Nephron progenitor cell (in vitro differentiated cells): Measurements from ENCODE around the gene C1orf87.

ENCODE experiments used
- DNase-seq: peaks from one replicate; pipeline ENCODE4 v3.0.0; 2021
- H3K27ac Mint-ChIP-seq: 2 replicates; pipeline ENCODE4 v1.8.0; 2021; ENCODE audit warnings: mild to moderate bottlenecking, moderate library complexity, mixed read lengths
- H3K27me3 Mint-ChIP-seq: 2 replicates; pipeline ENCODE4 v1.8.0; 2021; ENCODE audit warnings: mild to moderate bottlenecking, low read depth, mixed read lengths; ENCODE audit not compliant: poor library complexity
- H3K36me3 Mint-ChIP-seq: 2 replicates; pipeline ENCODE4 v1.8.0; 2021; ENCODE audit warnings: low read depth, mixed read lengths
- H3K4me1 Mint-ChIP-seq: 2 replicates; pipeline ENCODE4 v1.8.0; 2021; ENCODE audit warnings: mixed read lengths
- H3K4me3 Mint-ChIP-seq: 2 replicates; pipeline ENCODE4 v1.8.0; 2021; ENCODE audit warnings: mild to moderate bottlenecking, moderate library complexity, mixed read lengths
- H3K9me3 Mint-ChIP-seq: 2 replicates; pipeline ENCODE4 v1.8.0; 2021; ENCODE audit warnings: mild to moderate bottlenecking, moderate library complexity, mixed read lengths
- TF ChIP-seq, protein P1 (sequence below): fragments of 200-600 bp; sonication (generic); IDR thresholded peaks from 2 replicates; pipeline ENCODE4 v1.5.0; 2021; ENCODE audit warnings: antibody characterized with exemption

Gene C1orf87

DNA sequence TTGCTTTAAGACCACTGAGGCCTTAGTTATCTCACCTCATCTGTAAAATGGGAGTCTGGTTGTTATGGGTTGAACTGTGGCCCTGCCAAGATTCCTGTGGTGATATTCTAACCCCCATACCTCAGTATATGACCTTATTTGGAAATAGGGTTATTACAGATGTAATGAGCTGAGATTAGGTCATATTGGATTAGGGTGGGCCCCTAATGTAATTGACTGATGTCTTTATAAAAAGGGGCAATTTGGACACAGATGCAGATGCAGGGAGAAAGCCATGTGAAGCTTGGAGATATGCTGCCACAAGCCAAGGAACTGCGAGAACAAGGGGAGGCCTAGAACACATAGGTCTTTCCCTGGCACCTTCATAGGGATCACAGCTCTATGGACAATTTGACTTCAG, 3.9 kb downstream of the C1orf87 start:
- Mint-ChIP-seq H3K4me1 (no peaks in the 10 kb centered on the region), H3K9me3 (no peaks in the 10 kb centered on the region), H3K4me3 (no peak overlapping the region), H3K27ac (no peak overlapping the region), H3K36me3 (no peaks in the 10 kb centered on the region), H3K27me3 (peaks cover 43% of the 10 kb centered on the region)
- no peak for DNase-seq
- TF ChIP-seq, protein P1, sequence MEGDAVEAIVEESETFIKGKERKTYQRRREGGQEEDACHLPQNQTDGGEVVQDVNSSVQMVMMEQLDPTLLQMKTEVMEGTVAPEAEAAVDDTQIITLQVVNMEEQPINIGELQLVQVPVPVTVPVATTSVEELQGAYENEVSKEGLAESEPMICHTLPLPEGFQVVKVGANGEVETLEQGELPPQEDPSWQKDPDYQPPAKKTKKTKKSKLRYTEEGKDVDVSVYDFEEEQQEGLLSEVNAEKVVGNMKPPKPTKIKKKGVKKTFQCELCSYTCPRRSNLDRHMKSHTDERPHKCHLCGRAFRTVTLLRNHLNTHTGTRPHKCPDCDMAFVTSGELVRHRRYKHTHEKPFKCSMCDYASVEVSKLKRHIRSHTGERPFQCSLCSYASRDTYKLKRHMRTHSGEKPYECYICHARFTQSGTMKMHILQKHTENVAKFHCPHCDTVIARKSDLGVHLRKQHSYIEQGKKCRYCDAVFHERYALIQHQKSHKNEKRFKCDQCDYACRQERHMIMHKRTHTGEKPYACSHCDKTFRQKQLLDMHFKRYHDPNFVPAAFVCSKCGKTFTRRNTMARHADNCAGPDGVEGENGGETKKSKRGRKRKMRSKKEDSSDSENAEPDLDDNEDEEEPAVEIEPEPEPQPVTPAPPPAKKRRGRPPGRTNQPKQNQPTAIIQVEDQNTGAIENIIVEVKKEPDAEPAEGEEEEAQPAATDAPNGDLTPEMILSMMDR: no peak

DNA sequence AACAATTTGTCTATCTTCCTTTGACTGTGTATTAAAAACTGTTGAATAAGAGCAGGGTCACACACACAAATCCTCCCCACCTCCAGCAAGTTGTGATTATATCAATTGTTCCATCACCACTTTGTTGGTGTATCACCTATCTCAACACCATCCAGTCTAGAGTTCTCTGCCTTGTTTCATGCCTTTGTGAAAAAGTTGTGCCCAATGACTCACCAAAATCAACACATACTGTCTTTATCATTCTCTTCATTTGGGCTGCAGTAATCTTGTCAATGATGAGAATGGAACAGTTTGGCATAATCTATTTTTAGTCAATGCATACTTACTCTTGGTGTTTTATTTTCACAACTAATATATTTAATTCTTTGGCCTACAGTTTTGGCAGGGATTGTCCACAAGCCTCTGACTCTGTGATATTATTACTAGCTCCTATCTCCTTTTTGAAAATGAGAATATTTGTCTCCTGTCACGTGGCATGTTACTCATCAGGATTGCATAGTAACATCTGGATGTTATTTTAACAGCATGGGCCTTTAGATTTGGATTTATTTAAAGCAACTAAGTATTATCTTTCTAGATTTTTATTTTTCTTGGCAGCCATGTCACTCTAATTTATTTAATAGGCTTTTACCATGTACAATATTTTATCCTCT, 5.1 kb downstream of the C1orf87 start:
- Mint-ChIP-seq H3K36me3 (no peaks in the 10 kb centered on the region), H3K27me3 (peaks cover 31% of the 10 kb centered on the region), H3K4me3 (no peak overlapping the region), H3K9me3 (no peaks in the 10 kb centered on the region), H3K4me1 (no peaks in the 10 kb centered on the region), H3K27ac (no peak overlapping the region)
- TF ChIP-seq, protein P1: no peak
- DNase-seq: no peak

DNA sequence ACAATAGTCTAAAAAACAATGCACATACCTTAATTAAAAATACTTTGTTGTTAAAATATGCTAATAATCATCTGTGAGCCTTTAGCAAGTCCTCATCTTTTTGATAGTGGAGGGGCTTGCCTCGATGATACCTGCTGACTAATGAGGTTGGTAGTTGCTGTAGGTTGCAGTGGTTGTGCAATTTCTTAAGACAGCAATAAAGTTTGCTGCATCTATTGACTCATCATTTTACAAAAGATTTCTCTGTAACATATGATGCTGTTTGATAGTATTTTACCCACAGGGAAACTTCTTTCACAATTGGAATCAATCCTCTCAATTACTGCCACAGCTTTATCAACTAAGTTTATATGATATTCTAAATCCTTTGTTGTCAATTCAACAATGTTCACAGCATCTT, 7.6 kb downstream of the C1orf87 start:
- Mint-ChIP-seq H3K27me3 (peaks cover 10% of the 10 kb centered on the region), H3K9me3 (no peaks in the 10 kb centered on the region), H3K4me3 (no peak overlapping the region), H3K4me1 (no peaks in the 10 kb centered on the region), H3K27ac (no peak overlapping the region), H3K36me3 (no peaks in the 10 kb centered on the region)
- TF ChIP-seq, protein P1: no peak
- no peak for DNase-seq

DNA sequence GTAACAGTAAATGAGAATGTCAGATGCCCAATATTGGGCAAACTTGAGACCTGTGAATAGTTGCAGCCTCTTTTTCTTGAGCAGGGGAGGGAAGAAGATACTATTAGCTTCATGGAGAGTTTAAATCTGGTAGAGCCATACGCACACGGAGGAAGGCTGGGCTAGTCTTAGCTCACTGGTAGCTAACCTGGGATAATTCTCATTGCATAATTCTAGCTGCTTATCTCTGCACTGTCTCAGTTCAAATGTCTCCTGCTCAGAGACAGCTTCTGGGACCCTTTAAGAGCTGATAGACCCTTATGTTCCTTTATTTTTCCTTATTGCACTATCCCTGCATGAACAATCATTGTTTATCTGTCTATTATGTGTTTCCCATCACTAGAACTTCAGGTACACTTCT, 8.4 kb downstream of the C1orf87 start:
- DNase-seq: no peak
- Mint-ChIP-seq H3K4me3 (no peak overlapping the region), H3K36me3 (no peaks in the 10 kb centered on the region), H3K27me3 (peaks cover 9% of the 10 kb centered on the region), H3K4me1 (no peaks in the 10 kb centered on the region), H3K27ac (no peak overlapping the region), H3K9me3 (no peaks in the 10 kb centered on the region)
- TF ChIP-seq, protein P1: no peak

DNA sequence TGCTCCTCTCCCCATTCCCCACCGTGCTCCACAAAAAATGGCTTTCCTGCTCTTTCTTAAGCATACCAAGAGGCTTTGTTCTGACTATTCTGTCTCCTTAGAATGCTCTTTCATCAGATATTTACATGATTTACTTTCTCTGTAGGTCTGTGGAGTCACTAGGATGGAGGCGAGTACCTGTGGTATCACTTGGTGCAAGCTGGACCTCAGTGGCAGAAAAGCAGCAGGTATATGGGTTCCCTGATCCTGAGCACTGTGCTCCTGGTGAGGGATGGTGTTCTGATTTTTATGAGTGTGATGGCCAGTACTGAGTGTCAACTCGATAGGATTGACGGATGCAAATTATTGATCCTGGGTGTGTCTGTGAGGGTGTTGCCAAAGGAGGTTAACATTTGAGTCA, 10.0 kb downstream of the C1orf87 start:
- no peak overlapping the region for H3K4me3 Mint-ChIP-seq
- no peaks in the 10 kb centered on the region for H3K4me1 Mint-ChIP-seq
- no peaks in the 10 kb centered on the region for H3K9me3 Mint-ChIP-seq
- no peak overlapping the region for H3K27ac Mint-ChIP-seq
- no peaks in the 10 kb centered on the region for H3K36me3 Mint-ChIP-seq
- peaks cover 9% of the 10 kb centered on the region for H3K27me3 Mint-ChIP-seq
- no peak for DNase-seq
- TF ChIP-seq, protein P1: no peak

DNA sequence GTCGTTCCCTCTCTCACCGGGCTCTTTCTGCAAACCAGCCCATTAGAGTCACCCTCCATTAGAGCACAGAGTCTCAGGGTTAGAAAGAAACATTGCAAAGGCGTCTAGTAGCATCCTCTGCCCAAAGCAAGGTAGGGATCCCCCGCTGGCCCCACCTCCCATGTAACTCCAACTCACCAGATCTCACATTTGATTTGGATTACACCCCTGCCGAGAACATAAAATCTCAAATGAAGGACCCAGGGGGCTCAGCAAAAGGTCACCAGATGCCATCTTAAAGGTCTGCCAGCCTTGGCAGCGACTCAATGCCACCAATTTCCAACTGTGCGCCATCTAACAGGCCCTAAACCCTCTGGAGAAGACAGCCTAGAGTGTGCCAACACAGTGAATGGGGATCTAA, 14.1 kb downstream of the C1orf87 start:
- Mint-ChIP-seq H3K9me3 (no peaks in the 10 kb centered on the region), H3K27me3 (peaks cover 7% of the 10 kb centered on the region), H3K4me1 (no peaks in the 10 kb centered on the region), H3K4me3 (no peak overlapping the region), H3K27ac (no peak overlapping the region), H3K36me3 (no peaks in the 10 kb centered on the region)
- DNase-seq: no peak
- TF ChIP-seq, protein P1: no peak
